SK-N-SH treated with all-trans-retinoic acid at 6 μM for 48 hours (cell line): ENCODE measurements around the gene TLL2.

Experiments used
- ATAC-seq: fragments of 200-7000 bp; cut with Tn5 transposase; 3 replicates; pipeline ENCODE4 v1.9.1; 2020; ENCODE audit warnings: mild to moderate bottlenecking, moderate library complexity
- ARNTL ChIP-seq: fragments of 450-650 bp; formaldehyde crosslinking; IDR thresholded peaks from 2 replicates; pipeline ENCODE4 v1.5.0; 2020; ENCODE audit warnings: low read depth, mild to moderate bottlenecking, moderate library complexity, borderline replicate concordance
- BACH2 ChIP-seq: fragments of 250-450 bp; sonication (Bioruptor Pico); IDR thresholded peaks from 2 replicates; pipeline ENCODE4 v1.9.0; 2021; ENCODE audit warnings: mild to moderate bottlenecking, borderline replicate concordance
- CSDC2 ChIP-seq: fragments of 250-450 bp; sonication (Bioruptor Pico); IDR thresholded peaks from 2 replicates; pipeline ENCODE4 v1.5.0; 2020; ENCODE audit warnings: mild to moderate bottlenecking, moderate library complexity
- GLIS3 ChIP-seq: fragments of 250-450 bp; sonication (Bioruptor Pico); IDR thresholded peaks from 2 replicates; pipeline ENCODE4 v1.5.0; 2020; ENCODE audit warnings: mild to moderate bottlenecking, moderate library complexity
- ISL1 ChIP-seq: fragments of 250-450 bp; sonication (Bioruptor Pico); IDR thresholded peaks from 2 replicates; pipeline ENCODE4 v2.1.2; 2022; ENCODE audit warnings: mild to moderate bottlenecking, moderate library complexity
- PPARA ChIP-seq: fragments of 250-450 bp; sonication (Bioruptor Pico); IDR thresholded peaks from 2 replicates; pipeline ENCODE4 v1.5.0; 2020; ENCODE audit warnings: mild to moderate bottlenecking, borderline replicate concordance
- RARB ChIP-seq: fragments of 250-450 bp; sonication (Bioruptor Pico); IDR thresholded peaks from 2 replicates; pipeline ENCODE4 v1.8.0; 2021; ENCODE audit warnings: mild to moderate bottlenecking, moderate library complexity
- SNAI2 ChIP-seq: fragments of 250-450 bp; sonication (Bioruptor Pico); IDR thresholded peaks from 2 replicates; pipeline ENCODE4 v1.5.0; 2020; ENCODE audit warnings: mild to moderate bottlenecking, moderate library complexity
- TCF4 ChIP-seq: fragments of 250-450 bp; sonication (Bioruptor Pico); IDR thresholded peaks from 2 replicates; pipeline ENCODE4 v1.8.0; 2021; ENCODE audit warnings: mild to moderate bottlenecking, moderate library complexity, borderline replicate concordance
- TOX ChIP-seq: fragments of 250-450 bp; sonication (Bioruptor Pico); IDR thresholded peaks from 2 replicates; pipeline ENCODE4 v1.8.0; 2021; ENCODE audit warnings: mild to moderate bottlenecking, moderate library complexity, borderline replicate concordance
- ZC3H10 ChIP-seq: fragments of 250-450 bp; sonication (Bioruptor Pico); IDR thresholded peaks from 2 replicates; pipeline ENCODE4 v1.5.1; 2021; ENCODE audit warnings: mild to moderate bottlenecking, moderate library complexity
- ZFP3 ChIP-seq: fragments of 250-450 bp; sonication (Bioruptor Pico); IDR thresholded peaks from 2 replicates; pipeline ENCODE4 v1.5.0; 2020; ENCODE audit warnings: mild to moderate bottlenecking, moderate library complexity
- ZFP30 ChIP-seq: fragments of 450-650 bp; formaldehyde crosslinking; IDR thresholded peaks from 2 replicates; pipeline ENCODE4 v1.5.0; 2022; ENCODE audit warnings: mild to moderate bottlenecking, moderate library complexity
- ZNF565 ChIP-seq: fragments of 450-650 bp; formaldehyde crosslinking; conservative IDR thresholded peaks from 2 replicates; pipeline ENCODE4 v1.5.0; 2020; ENCODE audit warnings: low read depth, mild to moderate bottlenecking, moderate library complexity
- ZNF8 ChIP-seq: fragments of 450-650 bp; formaldehyde crosslinking; IDR thresholded peaks from 2 replicates; pipeline ENCODE4 v1.5.0; 2020; ENCODE audit warnings: mild to moderate bottlenecking, moderate library complexity
- TF ChIP-seq, protein P1 (sequence below): fragments of 250-450 bp; sonication (Bioruptor Pico); IDR thresholded peaks from 2 replicates; pipeline ENCODE4 v1.5.1; 2020; ENCODE audit warnings: low read depth, mild to moderate bottlenecking, moderate library complexity
- TF ChIP-seq, protein P2 (sequence below): fragments of 250-450 bp; sonication (Bioruptor Pico); IDR thresholded peaks from 2 replicates; pipeline ENCODE4 v1.8.0; 2020; ENCODE audit warnings: mild to moderate bottlenecking, moderate library complexity, borderline replicate concordance
- TF ChIP-seq, protein P3 (sequence below): fragments of 250-450 bp; sonication (Bioruptor Pico); IDR thresholded peaks from 2 replicates; pipeline ENCODE4 v1.8.0; 2021; ENCODE audit warnings: low read depth, mild to moderate bottlenecking, moderate library complexity, borderline replicate concordance
- TF ChIP-seq, protein P4 (sequence below): fragments of 250-450 bp; sonication (Bioruptor Pico); IDR thresholded peaks from 2 replicates; pipeline ENCODE4 v1.5.0; 2020; ENCODE audit warnings: mild to moderate bottlenecking, moderate library complexity
- TF ChIP-seq, protein P5 (sequence below): fragments of 250-450 bp; sonication (Bioruptor Pico); IDR thresholded peaks from 2 replicates; pipeline ENCODE4 v1.5.1; 2021; ENCODE audit warnings: mild to moderate bottlenecking, moderate library complexity

Gene TLL2

DNA sequence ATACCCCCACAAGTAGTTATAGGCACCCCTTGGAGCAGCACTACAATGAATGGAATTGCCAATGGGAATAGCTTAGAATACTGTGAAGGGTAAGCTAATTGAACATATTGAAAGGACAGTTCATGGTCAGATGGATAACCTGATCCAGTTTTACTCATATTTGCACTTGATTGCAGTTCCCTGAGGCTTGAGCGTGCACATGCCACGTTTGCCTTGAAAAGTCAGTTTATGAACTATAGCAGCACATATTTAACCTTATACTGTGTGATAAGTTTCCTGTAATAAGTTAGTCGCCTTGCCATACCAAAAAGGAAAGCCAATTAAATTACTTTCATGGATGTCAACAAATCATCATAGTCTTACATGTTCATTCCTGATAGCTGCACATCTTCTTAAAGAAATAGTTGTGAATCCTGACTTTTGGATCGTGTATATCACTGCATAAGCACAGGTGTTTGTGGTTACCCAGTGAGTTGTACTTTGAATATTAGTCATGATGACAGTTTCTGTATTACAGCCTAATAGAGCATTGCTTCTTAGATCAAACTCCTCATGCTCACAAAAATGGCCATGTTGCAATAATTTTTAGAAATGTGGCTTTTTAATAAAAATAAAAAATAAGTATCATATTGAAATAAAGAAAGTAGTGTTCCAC is 187.9 kb downstream of the TLL2 start:
- ATAC-seq, result no peak
- TF ChIP-seq TOX, result no peak
- TF ChIP-seq, protein P1, sequence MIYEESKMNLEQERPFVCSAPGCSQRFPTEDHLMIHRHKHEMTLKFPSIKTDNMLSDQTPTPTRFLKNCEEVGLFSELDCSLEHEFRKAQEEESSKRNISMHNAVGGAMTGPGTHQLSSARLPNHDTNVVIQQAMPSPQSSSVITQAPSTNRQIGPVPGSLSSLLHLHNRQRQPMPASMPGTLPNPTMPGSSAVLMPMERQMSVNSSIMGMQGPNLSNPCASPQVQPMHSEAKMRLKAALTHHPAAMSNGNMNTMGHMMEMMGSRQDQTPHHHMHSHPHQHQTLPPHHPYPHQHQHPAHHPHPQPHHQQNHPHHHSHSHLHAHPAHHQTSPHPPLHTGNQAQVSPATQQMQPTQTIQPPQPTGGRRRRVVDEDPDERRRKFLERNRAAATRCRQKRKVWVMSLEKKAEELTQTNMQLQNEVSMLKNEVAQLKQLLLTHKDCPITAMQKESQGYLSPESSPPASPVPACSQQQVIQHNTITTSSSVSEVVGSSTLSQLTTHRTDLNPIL (CRISPR knock-in tag), result no peak
- no peak for TF ChIP-seq ZNF8 (CRISPR knock-in tag)
- no peak for TF ChIP-seq PPARA (CRISPR knock-in tag)
- no peak for TF ChIP-seq SNAI2 (CRISPR knock-in tag)
- no peak for TF ChIP-seq ZC3H10 (CRISPR knock-in tag)
- TF ChIP-seq TCF4 (CRISPR knock-in tag), result no peak
- TF ChIP-seq, protein P2, sequence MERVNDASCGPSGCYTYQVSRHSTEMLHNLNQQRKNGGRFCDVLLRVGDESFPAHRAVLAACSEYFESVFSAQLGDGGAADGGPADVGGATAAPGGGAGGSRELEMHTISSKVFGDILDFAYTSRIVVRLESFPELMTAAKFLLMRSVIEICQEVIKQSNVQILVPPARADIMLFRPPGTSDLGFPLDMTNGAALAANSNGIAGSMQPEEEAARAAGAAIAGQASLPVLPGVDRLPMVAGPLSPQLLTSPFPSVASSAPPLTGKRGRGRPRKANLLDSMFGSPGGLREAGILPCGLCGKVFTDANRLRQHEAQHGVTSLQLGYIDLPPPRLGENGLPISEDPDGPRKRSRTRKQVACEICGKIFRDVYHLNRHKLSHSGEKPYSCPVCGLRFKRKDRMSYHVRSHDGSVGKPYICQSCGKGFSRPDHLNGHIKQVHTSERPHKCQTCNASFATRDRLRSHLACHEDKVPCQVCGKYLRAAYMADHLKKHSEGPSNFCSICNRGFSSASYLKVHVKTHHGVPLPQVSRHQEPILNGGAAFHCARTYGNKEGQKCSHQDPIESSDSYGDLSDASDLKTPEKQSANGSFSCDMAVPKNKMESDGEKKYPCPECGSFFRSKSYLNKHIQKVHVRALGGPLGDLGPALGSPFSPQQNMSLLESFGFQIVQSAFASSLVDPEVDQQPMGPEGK (CRISPR knock-in tag), result no peak
- TF ChIP-seq, protein P3, sequence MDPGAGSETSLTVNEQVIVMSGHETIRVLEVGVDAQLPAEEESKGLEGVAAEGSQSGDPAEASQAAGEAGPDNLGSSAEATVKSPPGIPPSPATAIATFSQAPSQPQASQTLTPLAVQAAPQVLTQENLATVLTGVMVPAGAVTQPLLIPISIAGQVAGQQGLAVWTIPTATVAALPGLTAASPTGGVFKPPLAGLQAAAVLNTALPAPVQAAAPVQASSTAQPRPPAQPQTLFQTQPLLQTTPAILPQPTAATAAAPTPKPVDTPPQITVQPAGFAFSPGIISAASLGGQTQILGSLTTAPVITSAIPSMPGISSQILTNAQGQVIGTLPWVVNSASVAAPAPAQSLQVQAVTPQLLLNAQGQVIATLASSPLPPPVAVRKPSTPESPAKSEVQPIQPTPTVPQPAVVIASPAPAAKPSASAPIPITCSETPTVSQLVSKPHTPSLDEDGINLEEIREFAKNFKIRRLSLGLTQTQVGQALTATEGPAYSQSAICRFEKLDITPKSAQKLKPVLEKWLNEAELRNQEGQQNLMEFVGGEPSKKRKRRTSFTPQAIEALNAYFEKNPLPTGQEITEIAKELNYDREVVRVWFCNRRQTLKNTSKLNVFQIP (CRISPR knock-in tag), result no peak
- TF ChIP-seq ARNTL (CRISPR knock-in tag), result no peak
- TF ChIP-seq GLIS3, result no peak
- no peak for TF ChIP-seq ZFP30 (CRISPR knock-in tag)
- TF ChIP-seq, protein P4, sequence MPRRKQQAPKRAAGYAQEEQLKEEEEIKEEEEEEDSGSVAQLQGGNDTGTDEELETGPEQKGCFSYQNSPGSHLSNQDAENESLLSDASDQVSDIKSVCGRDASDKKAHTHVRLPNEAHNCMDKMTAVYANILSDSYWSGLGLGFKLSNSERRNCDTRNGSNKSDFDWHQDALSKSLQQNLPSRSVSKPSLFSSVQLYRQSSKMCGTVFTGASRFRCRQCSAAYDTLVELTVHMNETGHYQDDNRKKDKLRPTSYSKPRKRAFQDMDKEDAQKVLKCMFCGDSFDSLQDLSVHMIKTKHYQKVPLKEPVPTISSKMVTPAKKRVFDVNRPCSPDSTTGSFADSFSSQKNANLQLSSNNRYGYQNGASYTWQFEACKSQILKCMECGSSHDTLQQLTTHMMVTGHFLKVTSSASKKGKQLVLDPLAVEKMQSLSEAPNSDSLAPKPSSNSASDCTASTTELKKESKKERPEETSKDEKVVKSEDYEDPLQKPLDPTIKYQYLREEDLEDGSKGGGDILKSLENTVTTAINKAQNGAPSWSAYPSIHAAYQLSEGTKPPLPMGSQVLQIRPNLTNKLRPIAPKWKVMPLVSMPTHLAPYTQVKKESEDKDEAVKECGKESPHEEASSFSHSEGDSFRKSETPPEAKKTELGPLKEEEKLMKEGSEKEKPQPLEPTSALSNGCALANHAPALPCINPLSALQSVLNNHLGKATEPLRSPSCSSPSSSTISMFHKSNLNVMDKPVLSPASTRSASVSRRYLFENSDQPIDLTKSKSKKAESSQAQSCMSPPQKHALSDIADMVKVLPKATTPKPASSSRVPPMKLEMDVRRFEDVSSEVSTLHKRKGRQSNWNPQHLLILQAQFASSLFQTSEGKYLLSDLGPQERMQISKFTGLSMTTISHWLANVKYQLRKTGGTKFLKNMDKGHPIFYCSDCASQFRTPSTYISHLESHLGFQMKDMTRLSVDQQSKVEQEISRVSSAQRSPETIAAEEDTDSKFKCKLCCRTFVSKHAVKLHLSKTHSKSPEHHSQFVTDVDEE (CRISPR knock-in tag), result no peak
- TF ChIP-seq ZNF565, result no peak
- TF ChIP-seq, protein P5, sequence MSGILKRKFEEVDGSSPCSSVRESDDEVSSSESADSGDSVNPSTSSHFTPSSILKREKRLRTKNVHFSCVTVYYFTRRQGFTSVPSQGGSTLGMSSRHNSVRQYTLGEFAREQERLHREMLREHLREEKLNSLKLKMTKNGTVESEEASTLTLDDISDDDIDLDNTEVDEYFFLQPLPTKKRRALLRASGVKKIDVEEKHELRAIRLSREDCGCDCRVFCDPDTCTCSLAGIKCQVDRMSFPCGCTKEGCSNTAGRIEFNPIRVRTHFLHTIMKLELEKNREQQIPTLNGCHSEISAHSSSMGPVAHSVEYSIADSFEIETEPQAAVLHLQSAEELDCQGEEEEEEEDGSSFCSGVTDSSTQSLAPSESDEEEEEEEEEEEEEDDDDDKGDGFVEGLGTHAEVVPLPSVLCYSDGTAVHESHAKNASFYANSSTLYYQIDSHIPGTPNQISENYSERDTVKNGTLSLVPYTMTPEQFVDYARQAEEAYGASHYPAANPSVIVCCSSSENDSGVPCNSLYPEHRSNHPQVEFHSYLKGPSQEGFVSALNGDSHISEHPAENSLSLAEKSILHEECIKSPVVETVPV, result no peak

DNA sequence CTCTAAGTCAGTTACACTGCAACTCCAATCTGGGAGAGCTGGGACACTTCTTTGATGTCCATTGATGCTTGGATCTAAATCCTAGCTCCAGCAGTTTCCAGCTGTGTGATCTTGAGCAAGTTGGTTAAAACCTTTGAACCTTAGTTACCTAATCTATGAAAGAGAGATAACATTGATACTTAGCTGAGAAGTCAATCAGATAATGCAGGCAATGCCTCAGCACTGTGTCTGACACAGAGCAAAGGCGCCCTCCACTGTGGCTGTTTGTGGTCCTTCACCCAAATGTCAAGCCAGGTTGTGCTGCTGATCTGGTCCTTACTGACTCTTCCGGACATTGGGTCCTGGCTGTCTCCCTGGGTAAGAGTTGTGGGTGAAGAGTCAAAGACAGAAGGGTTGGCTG is 189.3 kb downstream of the TLL2 start:
- TF ChIP-seq ARNTL (CRISPR knock-in tag) (no peak), ISL1 (CRISPR knock-in tag) (no peak), ZFP3 (no peak), RARB (CRISPR knock-in tag) (no peak), CSDC2 (CRISPR knock-in tag) (no peak), ZNF565 (no peak), ZC3H10 (CRISPR knock-in tag) (no peak), BACH2 (CRISPR knock-in tag) (no peak), TCF4 (CRISPR knock-in tag) (no peak), GLIS3 (no peak)
- TF ChIP-seq, protein P1 (CRISPR knock-in tag), result no peak
- TF ChIP-seq, protein P3 (CRISPR knock-in tag), result no peak
- TF ChIP-seq, protein P5, result no peak
- ATAC-seq, result no peak
